Lower leg skin (tissue), 3 donors: ENCODE data around the gene COX10.

Source experiments
- POLR2A ChIP-seq, 2 donors: fragments of 450-650 bp; IDR thresholded peaks; one replicate each; pipeline ENCODE4 v1.6.1; 2016 to 2017; ENCODE audit warnings: antibody characterized with exemption in 2 of 2, mild to moderate bottlenecking in 1 of 2, moderate library complexity in 1 of 2
- TF ChIP-seq, protein P1 (sequence below), 3 donors: fragments of 450-650 bp; IDR thresholded peaks; one replicate each; pipeline ENCODE4 v1.5.1; 2016; ENCODE audit warnings: antibody characterized with exemption in 3 of 3, mild to moderate bottlenecking in 3 of 3, moderate library complexity in 2 of 3

DNA sequence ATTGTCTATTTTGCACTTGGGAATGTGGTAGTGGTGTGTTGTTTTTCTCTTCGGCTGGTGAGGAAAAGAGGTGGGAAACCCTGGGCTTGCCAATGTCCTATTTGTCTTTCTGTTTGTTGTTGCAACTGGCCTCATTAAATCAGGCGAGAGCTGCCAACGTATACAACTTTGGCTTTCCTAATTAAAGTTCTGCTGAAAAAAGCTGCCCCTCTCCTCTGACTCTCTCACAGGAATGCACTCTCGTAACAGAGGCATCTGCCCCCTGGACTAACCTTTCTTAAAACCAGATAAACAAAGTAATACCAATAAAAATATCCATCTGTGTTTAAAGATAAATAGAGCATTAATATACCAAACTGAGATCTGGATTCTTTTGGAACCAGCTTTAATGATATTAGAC is 159.6 kb downstream of the COX10 start:
- TF ChIP-seq, protein P1, sequence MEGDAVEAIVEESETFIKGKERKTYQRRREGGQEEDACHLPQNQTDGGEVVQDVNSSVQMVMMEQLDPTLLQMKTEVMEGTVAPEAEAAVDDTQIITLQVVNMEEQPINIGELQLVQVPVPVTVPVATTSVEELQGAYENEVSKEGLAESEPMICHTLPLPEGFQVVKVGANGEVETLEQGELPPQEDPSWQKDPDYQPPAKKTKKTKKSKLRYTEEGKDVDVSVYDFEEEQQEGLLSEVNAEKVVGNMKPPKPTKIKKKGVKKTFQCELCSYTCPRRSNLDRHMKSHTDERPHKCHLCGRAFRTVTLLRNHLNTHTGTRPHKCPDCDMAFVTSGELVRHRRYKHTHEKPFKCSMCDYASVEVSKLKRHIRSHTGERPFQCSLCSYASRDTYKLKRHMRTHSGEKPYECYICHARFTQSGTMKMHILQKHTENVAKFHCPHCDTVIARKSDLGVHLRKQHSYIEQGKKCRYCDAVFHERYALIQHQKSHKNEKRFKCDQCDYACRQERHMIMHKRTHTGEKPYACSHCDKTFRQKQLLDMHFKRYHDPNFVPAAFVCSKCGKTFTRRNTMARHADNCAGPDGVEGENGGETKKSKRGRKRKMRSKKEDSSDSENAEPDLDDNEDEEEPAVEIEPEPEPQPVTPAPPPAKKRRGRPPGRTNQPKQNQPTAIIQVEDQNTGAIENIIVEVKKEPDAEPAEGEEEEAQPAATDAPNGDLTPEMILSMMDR (IDR thresholded peaks at IDR 0.05) = no peak
- TF ChIP-seq POLR2A (IDR thresholded peaks at IDR 0.05) = no peak
